Measurements from ENCODE around the gene NFS1.
"Not testable (repeated sequence)": the region's sequence is repeated elsewhere in the genome, so short reads cannot be mapped to it uniquely, and the experiment has no call there.

Gene NFS1

DNA sequence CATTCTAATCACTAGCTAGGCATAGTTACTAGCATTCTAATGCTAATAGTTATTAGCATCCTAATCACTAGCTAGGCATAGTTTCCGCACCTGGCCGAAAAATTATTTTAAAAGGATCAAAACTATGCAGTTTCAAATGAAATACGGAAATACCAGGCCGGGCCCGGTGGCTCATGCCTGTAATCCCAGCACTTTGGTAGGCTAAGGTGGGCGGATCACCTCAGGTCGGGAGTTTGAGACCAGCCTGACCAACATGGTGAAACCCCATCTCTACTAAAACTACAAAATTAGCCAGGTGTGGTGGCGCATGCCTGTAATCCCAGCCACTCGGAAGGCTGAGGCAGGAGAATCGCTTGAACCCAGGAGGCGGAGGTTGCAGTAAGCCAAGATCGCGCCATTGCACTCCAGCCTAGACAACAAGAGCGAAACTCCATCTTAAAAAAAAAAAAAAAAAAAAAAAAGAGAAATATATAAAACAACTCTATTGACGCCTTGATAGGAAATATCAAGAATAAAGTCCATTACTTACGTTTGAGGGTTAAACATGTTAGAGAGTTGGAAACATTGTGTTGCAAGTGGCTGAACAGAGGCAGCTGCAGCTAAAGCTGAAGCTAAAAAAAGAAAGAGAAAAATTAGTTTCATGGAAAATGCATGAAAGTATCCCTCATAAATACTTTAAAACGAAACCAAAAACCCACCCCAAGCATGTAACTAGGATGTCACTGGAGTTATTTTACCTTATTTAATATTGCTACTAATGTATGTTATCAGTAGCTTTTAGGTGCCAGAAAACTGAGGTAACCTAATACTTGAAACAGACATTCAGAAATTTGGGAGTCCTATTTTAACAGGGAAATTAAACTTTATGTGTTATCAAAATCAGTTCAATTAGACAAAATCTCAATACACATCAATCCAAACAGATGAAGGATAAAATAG is 7.7 kb upstream of the NFS1 start:
- not testable (repeated sequence) for DNase-seq

DNA sequence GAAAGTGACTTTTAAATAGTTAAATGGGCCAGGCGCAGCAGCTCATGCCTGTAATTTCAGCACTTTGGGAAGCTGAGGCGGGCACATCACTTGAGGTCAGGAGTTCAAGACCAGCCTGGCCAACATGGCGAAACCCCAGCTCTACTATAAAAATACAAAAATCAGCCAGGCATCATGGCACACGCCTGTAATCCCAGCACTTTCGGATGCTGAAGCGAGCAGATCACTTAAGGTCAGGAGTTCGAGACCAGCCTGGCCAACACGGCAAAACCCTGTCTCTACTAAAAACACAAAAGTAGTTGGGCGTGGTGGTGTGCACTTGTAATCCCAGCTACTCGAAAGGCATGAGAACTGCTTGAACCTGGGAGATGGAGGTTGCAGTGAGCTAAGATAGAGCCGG is 6.7 kb upstream of the NFS1 start:
- not testable (repeated sequence) for DNase-seq

DNA sequence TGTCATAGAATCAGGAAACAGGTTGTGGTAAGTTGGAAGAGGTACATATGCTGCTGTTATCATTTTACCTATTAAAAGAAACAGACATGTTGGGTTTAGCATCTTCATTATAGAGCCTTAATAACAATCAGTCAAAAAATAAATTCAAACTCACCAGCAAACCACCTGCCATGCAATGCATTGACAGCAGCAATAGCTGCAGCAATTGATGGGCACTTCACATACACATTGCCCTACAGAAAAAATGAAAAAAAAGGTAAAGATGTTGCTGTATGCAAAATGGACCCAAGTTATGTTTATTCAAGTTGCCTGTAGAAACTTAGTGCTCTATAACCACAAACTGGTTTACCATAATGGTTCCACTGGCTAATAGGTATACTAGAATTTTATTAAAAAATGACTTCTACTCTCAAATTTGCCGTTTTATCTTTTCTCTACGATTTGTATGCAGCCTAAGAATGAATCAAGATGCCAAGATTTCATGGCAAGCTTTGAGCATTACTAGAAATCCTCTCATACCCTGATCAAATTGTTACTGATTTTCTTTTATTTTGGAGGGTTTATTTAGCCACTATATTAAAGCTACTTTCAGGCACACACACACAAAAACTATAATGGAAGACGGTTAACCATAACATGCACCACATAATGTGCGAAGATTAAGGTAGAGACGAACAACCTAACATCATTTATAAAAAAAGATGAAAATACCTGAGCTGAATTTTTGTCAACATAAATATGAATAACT is 5.5 kb upstream of the NFS1 start:
- DNase-seq, result no peak

DNA sequence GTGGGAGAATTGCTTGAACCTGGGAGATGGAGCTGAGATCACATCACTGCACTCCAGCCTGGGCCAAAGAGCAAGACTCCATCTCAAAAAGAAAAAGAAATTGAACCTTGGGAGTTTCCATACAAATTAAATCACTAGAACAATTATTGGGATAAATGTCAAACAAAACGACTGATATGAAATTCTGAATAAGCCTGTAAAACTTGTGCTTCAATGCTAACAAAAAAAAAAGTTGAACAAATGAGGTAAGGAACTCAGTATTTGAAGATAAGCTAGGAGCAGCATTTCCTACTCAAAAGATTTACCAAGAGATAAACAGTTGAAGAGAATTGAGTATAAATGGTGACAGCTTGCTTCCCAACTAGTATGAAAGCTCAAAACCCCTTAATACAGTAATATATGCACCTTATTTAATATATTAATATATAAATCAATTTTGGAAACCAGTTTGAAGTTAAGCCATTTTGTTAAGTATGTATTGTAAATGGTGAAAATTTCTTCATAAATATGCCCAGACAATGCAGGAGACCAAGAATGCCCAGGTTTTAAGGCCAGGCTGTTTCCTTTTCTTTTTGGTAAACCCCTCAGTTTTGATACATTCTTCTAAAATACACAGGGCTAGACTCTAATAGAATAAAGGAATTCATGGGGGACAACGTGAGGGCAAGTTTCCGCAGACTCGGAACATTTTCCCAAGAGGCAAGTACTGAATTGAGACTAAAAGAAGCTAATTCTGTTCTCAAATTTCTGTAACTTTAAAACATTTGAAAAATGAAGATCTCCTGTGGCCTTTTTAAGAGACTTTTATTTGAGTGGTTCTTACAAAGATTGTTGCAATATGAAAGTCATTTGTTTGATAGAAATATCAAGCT is 3.9 kb upstream of the NFS1 start:
- DNase-seq, result no peak

DNA sequence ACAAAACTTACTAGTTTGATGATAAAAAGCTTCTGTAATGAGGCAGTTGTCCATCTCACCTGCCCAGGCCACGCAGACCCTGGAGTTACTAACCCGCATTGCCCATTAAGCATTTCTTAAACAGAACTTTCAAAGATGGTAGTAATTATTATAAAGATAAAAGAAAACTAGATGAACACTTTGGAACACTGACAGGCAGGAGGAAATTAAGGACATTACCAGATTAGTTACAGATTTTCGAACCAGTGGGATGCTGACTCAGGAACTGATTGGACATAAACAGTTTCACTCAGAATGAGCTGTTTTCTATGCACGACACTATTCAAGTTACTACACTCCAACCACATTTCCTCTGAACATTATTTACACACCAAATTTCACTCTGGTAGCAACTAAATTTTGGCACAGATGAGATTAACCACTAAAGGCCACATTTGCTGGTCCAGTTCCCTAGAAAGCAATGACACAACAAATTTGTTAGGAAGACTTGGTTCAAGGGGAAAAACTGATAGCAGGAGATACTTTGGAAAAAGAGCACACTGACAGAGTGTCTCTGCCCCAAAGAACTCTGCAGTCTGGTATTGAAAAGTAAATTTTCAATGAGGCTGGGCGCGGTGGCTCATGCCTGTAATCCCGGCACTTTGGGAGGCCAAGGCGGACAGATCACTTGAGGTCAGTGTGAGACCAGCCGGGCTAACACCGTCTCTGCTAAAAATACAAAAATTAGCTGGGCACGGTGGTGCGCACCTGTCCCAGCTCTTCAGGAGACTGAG is 3.1 kb upstream of the NFS1 start:
- DNase-seq, result no peak

DNA sequence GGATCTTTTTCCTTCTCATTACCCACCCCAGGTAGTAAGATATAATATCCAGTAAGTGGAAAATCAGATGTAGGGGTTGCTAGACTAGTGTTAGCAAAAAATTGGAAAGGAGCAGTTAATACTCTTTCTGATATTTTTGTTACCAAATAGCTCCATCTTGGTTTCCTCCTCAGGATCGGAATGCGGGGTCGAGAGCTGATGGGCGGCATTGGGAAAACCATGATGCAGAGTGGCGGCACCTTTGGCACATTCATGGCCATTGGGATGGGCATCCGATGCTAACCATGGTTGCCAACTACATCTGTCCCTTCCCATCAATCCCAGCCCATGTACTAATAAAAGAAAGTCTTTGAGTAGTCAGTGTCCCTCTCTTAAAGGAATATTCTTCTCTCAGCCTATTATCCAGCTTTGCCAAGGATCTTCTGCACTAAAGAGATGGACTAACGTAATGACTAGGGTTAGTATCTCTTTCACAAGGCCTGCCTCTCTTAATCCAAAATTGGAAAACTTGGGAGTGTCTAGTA is 1.5 kb upstream of the NFS1 start:
- DNase-seq, result no peak

DNA sequence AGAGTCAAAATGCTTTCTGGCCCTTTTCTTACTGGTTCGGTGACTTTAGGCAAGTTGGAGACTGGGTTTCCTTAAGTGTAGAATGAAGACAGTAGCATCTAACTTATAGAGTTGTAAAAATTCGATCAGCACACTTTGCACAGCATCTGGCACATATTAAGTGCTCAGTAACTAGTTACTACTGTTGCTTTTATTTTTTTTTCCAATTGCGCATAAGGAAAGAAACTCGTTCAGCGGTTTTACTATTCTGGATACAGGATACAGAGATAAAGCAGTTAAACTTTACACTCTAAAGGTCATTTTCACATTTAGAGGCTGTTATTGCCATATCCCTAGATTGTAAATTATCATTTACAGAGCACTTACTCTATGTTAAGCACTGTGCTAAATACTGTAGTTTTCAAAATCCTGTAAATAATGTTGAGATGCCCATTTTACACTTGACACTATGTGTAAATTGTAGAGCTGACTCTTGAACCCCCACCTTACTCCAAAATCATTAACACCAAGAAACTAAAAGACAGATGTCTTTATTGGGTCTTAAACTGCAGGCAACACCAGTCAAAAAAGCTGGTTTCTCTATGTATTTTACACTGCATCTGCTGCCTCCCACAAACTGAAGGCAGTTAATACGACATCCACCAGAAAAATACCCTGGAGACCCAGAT is 939 bp upstream of the NFS1 start:
- DNase-seq, result no peak

DNA sequence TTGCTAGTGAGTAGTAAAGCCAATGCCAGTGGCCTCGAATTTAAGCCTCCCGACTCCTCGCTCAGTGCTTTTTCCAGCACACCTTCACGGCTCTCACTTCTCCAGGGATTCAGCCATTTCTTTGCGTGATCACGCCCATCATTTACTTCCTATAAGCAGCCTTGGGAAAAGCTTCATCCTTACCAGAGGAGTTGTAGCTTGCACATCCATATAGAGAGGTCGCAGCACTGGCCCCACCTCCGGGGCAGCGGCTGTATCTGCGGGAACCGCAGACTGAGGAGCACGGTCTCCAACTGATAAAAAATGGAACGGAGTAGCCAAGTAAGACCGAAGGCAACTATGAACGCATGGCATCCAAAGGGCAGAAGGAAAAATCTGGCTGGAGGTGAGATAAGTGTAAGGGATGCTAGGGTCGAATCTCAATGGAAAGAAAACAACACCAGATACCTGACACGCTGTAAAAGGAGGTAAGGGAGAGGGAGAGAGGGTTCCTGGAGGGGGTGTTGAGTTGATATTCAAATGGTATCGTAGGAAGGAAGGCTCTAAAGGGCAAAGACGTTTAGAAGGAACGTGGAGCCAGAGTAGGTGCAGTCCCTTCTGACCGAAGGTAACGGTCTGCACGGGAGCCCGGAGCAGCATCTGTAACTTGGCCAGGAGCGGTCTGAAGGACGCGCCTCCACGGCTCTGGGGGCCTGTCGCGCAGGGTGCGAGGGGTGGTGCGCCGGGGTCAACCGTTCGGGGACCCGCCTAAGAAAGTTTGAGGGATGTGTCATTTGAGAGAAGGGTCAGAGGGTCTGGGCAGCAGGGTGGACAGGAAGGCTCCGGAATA is 640 bp downstream of the NFS1 start:
- no peak for DNase-seq

DNA sequence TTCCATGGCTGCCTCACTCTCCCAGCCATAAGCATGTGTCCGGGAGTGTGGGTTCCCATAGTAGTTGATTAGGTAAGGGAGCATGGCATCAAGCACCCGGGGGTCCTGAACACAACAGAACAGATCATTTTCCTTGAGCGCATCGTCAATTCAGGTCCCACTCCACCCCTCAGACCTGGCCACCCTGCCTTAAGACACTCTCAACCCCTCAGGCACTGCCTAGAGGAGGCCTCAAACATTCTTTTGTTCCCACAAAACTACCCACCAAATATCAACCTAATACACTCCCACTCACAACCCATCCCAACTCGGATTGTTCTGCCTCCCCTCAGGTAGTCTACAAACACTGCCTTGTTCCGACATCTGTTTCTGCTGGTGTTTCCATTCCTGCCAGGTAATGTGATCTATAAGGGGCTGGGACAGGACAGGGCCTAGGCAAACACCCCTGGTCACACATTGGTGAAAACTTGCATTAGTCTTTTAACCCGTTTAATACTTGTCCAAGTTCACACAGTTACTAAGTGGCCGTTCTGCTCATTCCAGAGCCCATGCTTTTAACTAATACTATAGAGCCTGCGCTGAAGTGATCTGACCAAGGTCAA is 1.4 kb downstream of the NFS1 start:
- DNase-seq, result no peak

DNA sequence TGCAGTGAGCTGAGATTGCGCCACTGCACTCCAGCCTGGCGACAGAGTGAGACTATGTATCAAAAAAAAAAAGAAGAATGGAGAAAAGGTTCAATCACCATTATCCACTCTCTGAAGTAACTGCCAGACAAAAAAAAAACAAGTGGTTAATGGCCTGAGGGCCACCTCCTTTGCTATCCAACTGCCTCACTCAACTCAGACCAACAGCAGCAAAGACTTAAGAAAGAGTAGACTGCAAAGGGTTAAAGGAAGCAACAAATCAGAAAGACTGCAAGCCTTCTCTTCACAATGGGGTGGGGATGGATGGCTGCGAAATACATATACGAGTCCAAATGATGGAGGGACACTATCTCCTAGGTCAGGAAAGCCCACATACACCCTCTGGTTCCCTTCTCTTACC is 3.2 kb downstream of the NFS1 start:
- DNase-seq, result no peak

DNA sequence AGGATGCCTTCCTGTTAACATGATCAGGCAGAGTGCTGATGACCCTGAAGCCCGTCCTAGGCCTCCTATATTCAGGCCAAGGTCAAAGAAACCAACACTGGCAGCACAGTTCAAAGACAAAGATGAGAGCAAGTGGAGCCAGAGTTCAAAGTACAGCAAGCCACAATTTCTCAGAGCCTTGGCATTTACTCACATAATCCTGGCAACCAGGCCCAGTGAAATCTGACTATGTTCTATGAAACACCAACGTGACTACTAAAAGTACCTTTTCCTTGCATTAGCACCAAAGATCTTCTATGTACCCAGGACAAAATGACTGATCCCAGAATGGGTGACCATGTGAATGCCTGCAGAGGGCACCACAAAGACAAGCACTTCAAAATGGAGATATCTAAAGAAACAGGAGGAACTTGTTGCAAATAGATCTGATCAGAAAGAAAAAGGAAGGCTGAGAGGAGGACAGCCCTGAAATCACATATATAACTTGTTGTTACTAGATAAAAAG is 3.9 kb downstream of the NFS1 start:
- DNase-seq, result no peak

DNA sequence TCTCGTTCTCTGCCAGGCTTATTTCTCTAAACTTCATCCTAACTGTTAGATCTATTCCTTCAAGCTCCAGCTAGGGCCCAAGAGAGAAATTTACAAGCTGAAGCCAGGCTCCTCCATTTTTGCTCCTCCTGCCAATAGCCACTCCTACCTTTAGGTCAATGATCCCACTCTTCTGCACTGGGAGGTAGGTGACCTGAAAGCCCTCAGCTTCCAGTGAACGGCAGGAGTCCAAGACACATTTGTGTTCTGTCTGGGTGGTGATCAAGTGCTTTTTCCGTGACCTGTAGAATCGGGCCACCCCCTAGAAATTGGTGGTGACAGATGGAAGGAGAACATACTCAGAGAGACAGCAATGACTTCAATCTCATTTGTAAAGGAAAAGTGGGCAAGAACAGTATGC is 8.9 kb downstream of the NFS1 start:
- DNase-seq, result no peak

DNA sequence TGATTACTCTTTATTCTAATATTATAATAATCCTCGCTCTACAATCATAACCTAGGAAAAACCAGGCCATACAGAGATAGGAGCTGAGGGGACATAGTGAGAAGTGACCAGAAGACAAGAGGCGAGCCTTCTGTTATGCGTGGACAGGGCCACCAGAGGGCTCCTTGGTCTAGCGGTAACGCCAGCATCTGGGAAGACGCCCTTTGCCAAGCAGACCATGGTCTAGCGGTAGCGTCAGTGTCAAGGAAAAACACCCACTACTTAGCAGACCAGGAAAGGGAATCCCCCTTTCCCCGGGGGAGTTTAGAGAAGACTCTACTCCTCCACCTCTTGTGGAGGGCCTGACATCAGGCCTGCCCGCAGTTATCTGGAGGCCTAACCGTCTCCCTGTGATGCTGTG is 12.3 kb downstream of the NFS1 start:
- DNase-seq, result not testable (repeated sequence)

DNA sequence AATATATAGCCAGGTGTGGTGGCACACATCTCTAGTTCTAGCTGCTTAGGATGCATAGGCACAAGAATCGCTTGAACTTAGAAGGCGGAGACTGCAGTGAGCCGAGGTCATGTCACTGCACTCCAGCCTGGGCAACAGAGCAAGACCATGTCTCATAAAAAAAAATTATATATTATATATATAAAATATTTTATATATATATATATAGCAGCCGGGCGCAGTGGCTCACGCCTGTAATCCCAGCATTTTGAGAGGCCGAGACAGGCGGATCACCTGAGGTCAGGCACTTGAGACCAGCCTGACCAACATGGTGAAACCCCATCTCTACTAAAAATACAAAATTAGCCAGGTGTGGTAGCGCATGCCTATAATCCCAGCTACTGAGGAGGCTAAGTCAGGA is 13.8 kb downstream of the NFS1 start:
- DNase-seq, result not testable (repeated sequence)

DNA sequence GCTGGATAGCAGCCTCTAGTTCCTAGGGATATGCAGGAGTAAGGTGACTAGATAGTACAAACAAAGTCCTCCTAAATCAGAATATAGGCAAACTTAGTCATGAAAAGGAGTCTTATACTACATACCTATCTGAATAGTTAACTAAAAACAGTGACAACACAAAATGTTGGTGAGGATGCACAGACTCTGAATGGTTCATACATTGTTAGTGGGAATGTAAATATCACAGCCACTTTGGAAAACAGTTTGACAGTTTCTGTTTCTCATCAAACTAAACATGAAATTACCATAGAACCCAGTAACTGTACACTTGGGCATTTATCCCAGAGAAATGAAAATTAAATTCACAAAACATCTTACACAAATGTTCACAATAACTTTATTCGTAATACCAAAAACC is 17.2 kb downstream of the NFS1 start:
- DNase-seq, result no peak

DNA sequence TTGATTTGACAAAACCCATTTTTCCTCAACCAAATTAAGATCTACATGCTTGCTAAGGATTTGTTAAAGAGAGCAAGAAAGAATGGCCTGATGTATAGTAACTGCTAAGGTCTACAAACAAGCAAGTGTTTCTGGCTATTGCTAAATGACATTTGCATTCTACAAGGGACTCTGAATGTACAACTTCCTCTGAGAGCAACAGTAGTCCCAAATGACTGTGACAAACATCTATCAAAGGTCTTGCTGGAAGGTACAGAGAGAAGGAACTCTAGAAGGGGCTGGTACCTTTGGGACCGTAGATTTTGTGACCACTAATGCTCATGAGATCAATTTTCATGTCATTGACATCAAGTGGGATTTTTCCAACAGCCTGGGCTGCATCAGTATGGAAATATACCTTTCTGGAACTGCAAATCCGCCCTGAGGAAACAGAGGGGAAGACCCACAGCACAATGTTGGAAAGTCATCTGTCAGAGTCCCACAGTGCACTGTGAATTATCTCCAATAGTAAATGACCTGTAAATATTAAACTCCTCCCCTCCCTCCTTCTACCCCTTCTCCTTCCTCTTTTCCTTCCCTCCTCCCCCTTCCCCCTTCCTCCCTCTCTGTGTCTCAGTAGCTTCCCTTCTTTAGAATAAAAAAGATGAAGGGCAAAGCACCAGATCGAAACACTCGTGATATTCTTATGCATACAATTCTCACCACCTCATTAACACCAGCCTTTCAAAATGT is 18.5 kb downstream of the NFS1 start:
- no peak for DNase-seq

DNA sequence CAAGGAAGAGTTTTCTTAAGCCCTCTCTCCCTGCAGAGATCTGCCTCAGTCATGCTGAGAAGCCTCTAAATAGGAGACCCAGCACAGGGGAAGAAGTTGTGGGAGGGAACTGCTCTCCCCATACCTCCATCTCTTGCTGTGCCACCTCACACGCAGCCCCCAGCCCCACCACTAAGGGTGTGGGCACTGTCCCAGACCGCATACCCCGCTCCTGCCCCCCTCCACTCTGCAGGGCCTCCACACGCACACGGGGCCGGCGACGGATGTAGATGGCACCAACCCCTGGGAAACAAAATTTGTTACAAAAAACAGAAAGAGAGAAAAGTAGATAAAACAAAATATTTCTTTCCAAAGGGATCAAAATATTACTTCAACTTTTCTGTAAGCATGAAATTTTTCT is 24.2 kb downstream of the NFS1 start:
- DNase-seq, result no peak

DNA sequence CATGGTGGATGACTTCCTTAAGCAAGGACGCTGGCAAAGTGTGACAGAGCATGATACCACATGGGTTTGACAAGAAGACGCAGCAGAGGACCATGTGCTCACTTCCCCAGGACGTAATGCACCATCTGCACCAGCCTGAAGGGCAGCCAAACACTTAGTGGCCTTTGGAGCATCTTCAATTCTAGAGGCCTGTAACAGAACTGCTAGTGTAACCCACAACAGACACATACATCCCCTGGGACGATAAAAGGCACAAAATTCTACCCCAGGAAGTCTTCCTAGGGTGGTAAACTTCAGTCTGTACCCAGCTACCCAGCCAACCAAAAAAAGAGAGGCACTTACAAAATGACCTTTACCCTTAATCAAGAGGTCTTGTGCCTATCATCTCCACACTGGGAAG is 25.3 kb downstream of the NFS1 start:
- DNase-seq, result no peak

DNA sequence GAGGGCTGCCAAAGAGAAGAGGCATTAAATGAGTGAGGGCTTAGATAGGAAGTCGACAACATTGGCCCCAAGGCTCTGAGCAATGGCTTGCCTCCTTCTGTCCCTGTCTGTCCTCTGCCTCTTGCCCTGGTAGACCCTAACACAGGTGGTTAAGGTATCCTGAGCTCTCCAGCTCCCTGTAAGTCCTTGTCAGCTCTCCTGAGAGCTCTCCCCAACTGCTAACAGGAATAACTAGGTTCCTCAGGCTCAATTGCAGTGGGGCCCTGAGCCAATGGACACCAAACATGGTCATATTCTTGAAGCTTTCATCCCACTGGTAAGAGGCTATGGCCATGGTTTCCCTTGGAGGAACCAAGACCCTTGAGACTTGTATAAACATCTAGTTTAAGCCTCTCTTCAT is 29.5 kb downstream of the NFS1 start:
- DNase-seq, result no peak
